ENCODE measurements around the gene ESYT1.

GRCh38 chr12:56107242-56107641, 20.8 kb upstream of the ESYT1 start:
- TF ChIP-seq CTCF (IDR thresholded peaks at IDR 0.05): no peak
- TF ChIP-seq POLR2A (IDR thresholded peaks at IDR 0.05): no peak

Measured in heart left ventricle (tissue), 13 donors.